ENCODE results near the gene NOB1.
A peak's percentile ranks its signal among the peaks of the same experiment; 100 is the strongest.
"Not testable (repeated sequence)": the region's sequence is repeated elsewhere in the genome, so short reads cannot be mapped to it uniquely, and the experiment has no call there.

Gene NOB1

GRCh38 chr16:69754469-69755310 is at the start of gene NOB1:
Gene NOB1, minus strand, starts transcription at chr16:69754926. Its CDS starts 16 bp downstream, at chr16:69754910.
- DNase-seq, result peak; percentile 98 to 99

- DNase-seq, result no peak
Measured at GRCh38 chr16:69804297-69804696, 49.6 kb upstream of the NOB1 start.

GRCh38 chr16:69799611-69800031 is 44.9 kb upstream of the NOB1 start:
- DNase-seq, result no peak

- no peak for DNase-seq
Measured at GRCh38 chr16:69798466-69798865, 43.7 kb upstream of the NOB1 start.

DNA sequence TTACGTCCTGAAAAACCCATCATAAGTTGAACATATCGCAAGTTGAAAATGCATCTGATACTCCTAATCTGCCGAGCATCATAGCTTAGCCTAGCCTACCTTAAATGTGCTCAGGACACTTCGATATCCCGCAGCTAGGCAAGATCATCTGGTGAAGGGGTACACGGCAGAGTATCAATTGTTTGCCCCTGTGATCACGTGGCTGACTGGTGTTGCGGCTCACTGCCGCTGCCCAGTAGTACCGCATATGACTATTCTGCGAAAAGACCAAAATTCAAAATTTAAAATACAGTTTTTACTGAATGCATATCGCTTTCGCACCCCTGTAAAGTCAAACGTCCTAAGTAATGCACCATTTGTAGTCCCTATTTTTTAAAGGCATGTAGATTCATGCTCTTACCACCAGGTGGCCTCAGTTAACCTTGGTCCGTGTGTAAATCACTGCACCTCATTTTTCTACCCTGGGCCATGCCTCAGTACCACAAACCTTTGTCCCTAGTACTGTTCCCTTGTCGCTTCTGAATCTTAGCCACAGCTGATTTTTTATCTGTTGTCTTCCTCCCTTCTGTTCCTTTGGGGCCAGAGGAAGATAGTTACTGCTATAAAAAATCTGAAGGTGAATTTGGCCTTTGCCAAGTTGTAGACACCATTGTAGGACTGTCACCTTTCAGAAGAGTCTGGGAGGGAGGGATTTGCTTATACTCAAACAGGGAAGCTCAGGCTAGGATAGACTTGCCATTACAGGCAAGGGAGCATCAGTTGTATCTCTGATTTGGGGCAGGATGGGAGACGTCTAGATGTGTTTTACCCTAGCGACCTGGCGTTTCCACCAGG is 41.8 kb upstream of the NOB1 start:
- peak; percentile 16 to 56 for DNase-seq

DNA sequence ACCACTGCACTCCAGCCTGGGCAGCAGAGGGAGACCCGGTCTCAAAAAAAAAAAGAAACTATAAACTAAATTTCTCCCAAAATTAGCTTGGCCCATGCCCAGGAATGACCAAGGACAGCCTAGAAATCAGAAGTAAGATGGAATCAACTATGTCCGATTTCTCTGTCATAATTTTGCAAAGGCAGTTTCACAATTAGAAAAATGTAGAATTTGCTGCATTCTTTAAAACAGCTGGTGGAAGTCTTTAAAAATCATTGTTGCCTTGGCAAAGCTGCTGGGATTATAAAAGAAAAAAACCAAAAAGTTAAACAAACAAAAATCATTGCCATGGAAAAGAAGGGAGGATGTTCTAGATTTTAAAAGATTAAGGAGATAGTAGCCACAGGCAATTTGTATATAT is 39.8 kb upstream of the NOB1 start:
- no peak for DNase-seq

DNA sequence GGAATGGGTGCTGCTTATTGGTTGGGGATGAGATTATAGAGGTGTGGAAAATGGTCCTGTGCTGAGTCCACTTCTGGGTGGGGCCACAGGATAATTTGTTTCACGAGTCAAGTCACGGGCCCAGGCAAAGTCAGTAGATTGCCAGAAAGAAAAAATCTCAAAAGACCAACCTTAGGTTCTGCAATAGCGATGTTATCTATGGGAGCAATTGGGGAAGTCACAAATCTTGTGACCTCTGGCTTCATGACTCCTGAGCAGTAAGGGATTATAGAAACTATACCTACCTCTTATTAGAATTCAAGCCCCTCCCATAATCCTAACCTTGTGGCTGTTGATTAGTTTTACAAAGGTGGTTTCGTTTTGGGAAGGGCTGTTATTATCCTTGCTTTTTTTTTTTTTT is 38.8 kb upstream of the NOB1 start:
- DNase-seq, result no peak

DNA sequence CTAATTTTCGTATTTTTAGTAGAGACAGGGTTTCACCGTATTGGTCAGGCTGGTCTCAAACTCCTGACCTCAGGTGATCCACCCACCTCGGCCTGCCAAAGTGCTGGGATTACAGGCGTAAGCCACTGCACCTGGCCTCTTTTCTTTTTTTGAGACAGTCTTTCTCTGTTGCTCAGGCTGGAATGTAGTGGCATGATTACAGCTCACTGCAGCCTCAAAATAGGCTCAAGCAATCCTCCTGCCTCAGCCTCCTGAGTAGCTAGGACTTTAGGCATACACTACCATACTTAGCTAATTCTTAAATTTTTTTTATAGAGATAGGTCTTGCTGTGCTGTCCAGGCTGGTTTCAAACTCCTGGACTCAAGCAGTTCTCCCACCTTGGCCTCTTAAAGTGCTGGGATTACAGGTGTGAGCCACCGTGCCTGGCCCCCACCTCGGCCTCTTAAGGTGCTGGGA is 36.7 kb upstream of the NOB1 start:
- DNase-seq, result not testable (repeated sequence)

GRCh38 chr16:69787883-69788282 is 33.2 kb upstream of the NOB1 start:
- DNase-seq, result no peak

DNA sequence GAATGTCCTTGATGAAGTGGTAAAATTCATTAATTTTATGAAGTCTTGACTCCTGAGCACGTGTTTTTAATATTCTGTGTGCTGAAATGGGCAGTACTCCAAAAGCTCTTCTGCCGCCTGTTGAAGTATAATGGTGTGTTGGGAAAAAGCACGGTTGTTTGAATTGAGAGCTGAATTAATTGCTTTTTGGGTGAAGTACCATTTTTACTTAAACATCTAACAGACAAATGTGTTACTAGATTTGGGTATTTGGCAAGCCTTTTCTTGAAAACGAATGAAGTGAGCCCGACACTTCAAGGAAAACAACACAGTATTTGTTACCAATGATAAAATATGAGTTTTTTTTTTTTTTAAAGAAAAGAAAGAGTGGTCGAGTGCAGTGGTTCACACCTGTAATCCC is 29.9 kb upstream of the NOB1 start:
- DNase-seq, result no peak

GRCh38 chr16:69781118-69781517 is 26.4 kb upstream of the NOB1 start:
- no peak for DNase-seq

GRCh38 chr16:69779724-69780123 is 25.0 kb upstream of the NOB1 start:
- DNase-seq, result no peak

GRCh38 chr16:69775563-69775962 is 20.8 kb upstream of the NOB1 start:
- DNase-seq, result no peak

- DNase-seq, result no peak
Measured at GRCh38 chr16:69773260-69773947, 18.7 kb upstream of the NOB1 start.

DNA sequence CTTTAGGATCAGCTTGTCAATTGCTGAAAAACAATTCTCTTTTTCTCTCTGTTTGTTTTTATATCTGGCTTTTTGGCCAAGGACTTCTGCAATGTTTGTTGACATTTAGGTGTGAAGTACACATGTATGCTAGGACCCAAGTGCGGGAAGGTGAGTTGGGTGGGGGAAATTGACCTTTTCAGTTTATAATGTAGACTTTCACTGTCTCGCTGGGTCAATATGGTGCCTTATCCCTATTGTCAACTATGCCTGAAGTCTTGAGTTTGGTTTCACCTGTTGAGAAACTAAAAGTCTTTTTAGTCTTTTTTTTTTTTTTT is 16.9 kb upstream of the NOB1 start:
- no peak for DNase-seq

DNA sequence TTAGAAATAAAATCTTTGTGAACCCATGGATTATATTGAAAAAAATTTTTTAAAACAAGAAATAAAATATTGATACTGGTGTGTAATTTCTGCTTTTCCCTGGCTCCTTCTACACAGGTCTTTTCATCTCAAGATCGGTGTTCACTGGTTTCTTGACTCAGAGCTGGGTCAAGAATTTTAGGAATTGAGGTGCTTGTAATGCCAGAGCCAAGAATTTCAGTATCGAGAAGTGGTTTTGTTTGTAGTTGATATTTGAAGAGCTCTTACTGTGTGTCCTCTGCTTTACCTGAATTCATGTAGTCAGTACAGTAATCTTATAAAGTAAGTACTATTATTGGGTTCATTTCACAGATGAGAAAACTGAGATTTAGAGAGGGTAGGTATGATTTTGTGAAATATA is 14.7 kb upstream of the NOB1 start:
- no peak for DNase-seq

- DNase-seq, result no peak
Measured at GRCh38 chr16:69768666-69769065, 13.9 kb upstream of the NOB1 start.

GRCh38 chr16:69767459-69768229 is 12.9 kb upstream of the NOB1 start:
- no peak for DNase-seq

DNA sequence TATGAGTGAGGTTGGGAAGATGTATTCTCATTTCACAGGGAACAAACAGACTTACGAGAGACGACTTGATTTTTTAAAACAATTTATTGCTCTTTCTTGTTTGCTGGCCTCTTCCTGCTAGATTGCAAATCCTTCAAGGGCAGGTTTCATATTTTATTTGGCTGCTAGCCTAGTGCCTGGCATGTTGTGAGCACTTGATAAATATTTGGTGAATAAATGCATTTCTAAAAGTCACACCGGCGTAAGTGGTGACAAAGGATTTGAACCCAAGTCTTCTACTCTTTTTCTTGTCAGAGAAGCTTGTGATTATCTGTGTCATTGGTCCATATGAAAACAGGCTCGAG is 8.8 kb upstream of the NOB1 start:
- no peak for DNase-seq

DNA sequence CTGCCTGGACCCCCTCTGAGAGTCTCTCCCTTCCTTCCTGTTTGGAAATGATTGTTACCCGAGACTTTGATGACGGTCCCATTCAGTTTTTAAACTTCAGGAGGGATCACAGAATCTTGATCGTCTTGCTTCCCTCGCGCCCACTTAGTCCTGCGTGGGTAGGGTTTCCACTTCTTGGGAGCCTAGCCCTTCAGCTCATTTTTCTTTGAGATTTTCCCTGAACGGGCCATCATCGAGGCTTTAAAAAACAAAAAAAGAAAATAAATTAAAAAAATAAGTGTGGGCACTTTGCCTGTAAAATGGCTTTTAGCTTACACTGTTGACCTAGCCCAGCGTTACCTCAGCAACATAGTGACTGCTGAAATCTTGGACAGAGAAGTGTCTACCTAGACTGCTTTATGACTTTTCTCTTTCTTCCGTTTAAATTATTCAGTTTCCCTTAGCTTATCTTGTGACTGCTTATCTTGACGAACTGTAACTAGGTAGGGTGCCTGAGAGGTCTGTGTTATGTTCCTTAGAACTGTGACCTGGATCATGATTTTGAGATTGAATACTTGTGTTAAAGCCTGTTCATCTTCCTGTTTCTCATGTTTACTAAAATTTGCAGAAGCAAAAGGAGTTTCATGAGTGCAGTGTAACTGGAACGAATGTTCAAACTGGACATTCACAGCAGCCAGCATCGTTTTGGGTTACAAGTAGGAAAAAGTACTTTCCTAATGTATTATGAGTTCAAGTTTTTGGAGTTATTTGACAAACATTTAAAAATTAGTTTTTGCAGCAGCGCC is 8.3 kb upstream of the NOB1 start:
- peak; percentile 23 to 51 for DNase-seq

DNA sequence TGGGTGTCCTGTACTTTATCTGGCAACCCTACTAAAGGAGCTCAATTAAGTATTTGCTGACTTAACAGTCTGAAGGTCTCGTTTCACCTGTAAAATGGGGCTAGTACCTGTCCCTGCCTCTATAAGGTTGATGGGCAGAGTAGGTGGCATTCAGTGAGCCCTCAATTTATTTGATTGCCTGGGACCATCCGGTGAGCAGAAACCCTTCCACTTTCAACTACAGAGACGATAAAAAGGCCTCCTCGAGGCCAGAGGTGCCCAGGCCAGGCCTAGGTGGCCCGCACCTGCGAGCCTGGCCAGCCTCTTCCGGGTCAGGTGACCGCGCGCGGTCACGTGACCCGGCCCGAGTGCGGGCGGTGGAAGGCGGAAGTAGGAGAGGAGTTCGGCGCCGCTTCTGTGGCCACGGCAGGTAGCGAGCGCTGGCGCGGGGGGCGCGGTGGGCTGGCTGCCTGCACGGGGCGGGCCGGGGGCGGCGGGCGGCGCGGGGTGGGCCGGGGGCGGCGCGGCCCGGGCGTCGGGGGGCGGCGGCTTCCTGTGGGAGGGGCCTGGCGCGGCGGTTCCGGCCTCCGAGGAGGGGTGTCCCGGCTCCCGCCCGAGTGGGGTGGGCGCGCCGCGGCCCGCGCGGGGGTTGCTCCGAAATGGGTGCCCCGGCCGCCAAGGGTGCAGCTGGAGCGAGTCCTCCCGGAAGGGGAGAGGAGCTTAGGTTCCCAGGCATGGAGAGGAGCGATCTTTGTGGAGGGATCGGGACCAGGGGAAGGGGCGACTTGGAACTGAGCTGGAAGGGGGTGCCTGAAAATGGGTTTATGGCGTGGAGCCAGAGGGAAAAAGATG is 7.5 kb upstream of the NOB1 start, which contains the start of gene WWP2:
Gene WWP2, plus strand, starts transcription at position 350 of the 831 bp plus-strand sequence. CDS start 24,679 bp downstream, outside the sequence.
- DNase-seq, result peak; percentile 82 to 83
